Daoy (cell line): ENCODE results near the gene CHST11. TPM values are rescaled to one million over a fixed set of nuclear protein-coding genes. Genes with fewer than 3 reads are reported as not detected.

Experiments
- DNase-seq: peaks from one replicate; pipeline ENCODE4 v3.0.0-alpha.2; 2015; ENCODE audit warnings: low read depth
- total RNA-seq: library from RNA; depleted of rRNA; stranded (reverse); fragments of >200 nt; shearing (Covaris generic); gene quantifications from 2 replicates; pipeline ENCODE4 v1.2.3, GENCODE V29; 2014

CHST11 gene
- total RNA-seq, 1 experiment from 2014 or later, result 37.8 TPM

GRCh38 chr12:104583301-104583700 lies 126.6 kb downstream of the CHST11 start:
- DNase-seq, result no peak

- no peak for DNase-seq
Measured at GRCh38 chr12:104585448-104586055, 128.8 kb downstream of the CHST11 start.

DNA sequence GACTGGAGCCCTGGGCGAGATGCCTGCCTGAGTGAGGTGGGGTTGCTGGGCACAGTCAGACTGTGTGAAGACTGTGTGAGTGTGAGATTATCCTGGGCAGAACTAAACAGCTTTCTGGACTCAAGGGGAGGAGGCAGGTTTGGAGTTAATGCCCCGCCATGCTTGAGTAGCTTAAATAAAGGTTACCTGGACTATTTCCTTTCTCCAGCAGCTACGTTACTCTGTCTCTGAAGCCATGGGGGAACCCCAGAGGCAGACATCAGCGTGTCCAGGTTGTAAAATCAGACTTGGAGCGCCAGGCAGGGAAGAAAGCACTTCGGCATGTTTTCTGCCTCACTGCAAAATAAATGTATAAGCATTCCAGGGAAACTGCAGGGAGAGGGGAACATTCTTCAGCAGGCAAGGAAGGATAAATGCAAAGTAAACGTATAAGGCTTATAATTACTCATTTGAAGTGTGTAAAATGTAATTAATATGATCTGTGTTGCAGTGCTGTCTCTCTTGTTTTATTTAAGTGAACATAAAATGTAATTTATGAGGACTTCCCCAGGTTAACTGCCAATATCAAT lies 129.7 kb downstream of the CHST11 start:
- peak; percentile 38 for DNase-seq

DNA sequence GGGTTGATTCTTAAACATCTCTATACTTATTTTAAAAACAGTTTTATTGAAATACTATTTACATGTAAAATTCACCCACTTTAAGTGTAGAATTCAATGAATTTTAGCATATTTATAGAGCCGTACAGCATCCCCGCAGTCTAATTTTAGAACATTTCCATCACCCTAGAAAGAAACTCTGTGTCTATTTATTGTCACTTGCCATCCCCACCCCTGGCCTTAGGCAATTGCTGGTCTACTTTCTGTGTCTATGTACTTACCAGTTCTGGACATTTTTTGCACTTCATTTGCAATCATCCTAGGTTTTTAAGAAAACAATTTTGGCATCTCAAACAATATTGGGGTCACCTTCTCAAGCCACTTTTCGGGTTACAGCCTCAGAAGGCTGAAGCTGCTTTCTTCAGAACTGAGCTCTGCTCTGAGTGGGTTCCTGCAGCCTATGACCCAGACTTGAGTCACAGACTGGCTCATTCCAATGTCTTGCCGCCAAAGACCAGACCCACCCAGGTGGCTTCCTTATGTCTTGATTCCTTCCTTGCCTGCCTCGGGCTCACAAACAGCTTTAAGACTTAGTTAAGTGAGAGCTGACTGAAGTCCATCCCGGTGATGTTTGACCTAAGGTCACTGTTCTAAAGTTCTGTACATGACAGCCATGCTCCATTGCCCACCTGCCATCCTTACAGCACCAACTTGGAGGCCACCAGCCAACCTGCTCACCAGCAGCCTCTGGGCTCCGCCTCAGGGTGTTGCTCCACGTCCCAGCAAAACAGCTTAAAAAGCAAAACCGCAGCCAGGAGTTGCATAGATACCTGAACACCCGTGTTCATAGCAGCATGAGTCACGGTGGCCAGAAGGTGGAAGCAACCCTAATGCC lies 131.5 kb downstream of the CHST11 start:
- peak; percentile 94 for DNase-seq

DNA sequence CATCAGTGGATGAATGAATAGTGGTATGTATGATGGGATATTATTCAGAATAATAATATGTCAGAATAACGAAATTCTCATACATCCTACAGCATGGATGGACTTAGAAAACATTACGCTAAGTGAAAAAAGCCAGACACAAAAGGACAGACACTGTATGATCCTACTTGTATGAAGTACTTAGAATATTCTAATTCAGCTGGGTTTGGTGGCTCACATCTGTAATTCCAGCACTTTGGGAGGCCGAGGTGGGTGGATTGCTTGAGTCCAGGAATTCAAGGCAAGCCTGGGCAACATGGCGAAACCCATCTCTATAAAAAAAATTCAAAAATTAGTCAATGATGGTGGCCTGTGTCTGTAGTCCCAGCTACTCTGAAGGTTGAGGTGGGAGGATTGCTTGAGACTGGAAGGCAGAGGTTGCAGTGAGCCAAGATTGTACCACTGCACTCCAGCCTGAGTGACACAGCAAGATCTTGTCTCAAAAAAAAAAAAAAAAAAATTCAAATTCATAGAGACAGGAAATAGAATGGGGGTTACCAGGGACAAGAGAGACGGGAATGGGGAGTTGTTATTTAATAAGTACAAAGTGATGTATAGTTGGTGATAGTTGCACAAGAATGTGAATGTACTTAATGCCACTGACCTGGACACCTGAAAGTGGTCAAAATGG lies 132.3 kb downstream of the CHST11 start:
- no peak for DNase-seq

DNA sequence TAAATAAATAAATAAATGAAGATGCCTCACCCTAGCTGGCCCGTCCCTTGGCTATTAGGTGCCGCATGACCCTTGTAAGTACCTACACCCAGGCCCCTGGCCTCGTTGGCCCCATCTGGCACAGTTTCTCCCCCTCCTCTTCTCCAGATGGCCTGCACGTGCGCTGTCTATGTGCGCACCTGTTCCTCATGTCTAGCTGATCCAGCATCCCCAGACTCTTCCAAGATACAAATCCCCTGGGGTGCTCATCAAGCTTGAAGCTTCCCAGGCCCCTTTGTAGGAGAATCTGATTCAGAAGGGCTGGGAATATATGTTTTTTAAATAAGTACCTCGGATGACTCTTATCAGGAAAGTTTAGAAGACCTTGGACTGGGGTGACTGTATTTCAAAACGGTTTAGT lies 133.3 kb downstream of the CHST11 start:
- no peak for DNase-seq

DNA sequence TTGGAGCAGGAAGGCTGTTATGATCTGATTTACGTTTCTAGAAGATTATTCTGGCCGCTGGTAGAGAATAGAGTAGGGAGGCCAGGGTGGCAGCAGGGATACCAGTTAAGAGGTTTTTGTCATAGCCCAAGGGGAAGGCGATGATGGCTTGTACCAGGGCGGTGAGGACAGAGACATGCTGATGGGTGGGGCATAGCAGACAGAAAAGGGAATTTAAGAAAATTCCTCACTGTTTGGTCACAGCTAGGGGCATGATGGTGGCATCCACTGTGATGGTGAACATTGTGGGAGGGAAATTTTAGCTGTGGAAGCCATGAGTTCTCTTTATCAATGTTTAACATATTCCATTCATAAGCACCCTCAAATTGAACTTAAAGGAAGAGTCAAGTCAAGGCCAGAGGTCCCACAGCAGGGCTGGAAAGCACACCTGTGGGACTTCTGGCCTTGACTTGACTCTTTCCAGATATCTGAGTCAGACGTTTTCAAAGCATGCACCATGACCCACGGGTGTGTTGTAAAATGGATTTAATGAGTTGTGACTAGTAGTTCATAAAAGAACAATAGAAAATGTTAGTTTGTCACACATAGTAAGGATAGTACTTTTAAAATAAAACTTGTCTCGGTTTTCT lies 134.6 kb downstream of the CHST11 start:
- no peak for DNase-seq

DNA sequence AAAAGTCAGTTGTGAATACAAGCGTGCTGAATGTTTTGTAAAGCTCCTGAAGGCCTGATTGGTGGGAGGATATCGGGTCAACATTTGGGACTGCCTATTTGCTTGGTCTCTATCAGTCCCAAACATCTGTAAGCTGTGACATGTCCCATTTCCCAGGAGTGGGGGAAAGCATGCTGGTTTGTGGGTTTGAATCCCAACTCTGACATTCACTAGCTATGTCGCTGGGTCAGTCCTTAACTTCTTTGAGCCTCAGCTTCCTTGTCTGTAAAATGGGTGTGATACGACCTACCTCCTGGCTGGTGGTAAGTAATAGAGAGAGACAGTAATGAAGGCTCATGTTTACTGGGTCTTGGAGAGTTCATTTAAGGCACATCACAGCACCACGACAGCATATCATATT lies 136.7 kb downstream of the CHST11 start:
- DNase-seq, result no peak

DNA sequence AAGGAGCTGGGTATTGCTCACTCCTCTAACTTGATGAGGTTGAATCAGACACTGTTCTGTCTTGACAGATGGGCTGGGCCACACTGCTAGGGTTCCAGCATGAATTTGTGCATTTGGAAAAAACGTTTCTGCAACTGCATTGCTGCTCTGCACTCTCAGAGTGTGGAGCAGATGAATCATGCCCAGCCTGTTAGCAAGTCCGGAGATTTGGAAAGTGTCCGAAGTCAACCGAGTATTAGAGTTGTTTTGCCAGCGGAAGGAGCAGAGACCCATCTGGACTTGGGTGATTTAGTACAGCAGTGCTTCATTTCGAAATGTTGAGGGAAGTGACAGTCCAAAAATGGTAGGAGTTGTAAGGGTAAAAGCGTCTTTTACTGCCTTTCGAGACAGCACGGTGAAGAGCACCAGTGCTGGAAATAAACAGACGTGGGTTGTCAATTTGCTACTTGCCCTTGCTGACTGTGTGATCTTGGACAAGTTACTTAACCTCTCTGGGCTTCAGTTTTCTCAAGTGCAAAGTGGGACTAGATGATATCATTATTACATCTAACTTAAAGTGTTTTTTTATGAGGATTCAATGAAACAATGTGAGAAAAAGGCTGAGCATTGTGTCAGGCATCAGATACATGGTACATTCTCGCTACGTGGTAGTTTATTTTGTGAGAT lies 139.5 kb downstream of the CHST11 start:
- DNase-seq, result peak; percentile 86

DNA sequence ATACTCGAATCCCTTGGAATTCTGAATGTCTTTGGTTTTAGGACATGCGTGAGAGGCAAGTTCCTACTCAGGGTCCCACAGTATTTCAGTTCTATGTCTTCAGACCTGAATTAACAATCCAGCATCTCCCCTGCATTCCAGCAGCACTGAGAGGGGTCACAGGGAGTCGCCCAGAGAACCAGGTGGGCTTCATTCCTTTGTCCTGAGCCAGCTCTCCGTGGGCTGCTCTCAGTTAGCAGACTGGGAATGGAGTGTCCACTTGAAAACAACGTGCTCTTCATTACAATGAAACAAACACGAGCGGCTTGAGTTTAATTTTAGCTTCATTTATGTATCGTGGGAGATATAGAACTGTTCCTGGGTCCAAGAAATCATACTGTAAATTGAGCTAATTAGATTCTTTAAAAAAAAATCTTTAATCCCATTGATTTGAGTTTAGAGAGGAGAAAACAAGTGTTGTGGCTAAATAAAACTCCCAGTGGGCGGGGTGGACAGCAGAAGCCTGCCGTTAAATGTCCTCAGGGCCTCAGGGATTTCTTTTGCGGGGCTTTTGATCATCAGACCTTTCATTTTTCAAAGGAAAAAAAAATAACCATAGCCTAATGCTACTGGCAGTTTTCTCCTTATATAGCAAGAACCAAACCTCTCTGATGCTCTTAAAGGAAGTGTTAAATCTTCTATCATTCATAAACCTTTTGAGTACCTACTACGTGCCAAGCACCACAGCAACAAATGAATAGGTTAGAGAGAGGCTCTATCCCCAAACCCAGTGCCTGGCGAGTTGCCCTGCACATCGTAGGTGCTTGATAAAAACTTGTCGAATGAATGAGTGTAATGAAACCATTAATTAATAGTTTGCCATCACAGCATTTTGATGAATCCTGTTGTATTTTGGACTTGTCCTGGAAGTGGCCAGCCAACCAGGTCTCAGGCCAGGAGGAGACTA lies 140.4 kb downstream of the CHST11 start:
- peak; percentile 27 for DNase-seq

- peak; percentile 34 for DNase-seq
Measured at GRCh38 chr12:104598342-104599271, 141.9 kb downstream of the CHST11 start.

DNA sequence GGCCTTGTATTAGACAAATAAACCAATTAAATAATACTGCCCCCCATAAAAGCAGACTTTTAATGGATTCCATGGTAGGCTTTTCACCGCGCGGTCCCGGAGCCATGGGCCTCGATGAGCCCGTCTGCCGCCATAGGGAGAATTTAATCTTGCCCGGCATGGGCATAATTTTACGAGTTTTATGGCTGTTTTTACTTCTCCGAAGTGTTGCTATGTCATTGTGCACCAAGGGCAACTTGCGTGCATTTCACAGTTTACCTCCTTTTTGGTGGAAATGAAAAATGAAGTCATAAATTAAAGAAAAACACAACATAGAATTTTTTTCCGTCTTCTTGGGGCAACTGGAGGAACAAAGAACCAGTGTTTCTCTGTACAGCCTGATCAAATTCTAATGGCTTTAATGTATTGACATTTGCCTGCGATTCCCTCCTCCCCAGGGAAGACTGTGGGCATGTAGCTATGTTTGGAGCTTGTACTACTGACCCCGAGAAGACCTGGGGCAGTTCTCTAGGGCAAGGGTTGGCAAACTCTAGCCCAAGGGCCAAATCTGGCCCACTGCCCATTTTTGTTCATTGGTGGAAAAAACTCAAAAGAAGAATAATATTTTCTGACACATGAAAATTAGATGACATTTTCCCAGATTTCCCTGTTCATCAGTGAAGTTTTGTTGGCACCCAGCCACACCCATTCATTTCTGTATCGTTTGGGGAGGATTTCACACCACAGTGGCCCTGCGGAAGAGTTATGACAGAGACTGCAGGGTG lies 142.7 kb downstream of the CHST11 start:
- no peak for DNase-seq

DNA sequence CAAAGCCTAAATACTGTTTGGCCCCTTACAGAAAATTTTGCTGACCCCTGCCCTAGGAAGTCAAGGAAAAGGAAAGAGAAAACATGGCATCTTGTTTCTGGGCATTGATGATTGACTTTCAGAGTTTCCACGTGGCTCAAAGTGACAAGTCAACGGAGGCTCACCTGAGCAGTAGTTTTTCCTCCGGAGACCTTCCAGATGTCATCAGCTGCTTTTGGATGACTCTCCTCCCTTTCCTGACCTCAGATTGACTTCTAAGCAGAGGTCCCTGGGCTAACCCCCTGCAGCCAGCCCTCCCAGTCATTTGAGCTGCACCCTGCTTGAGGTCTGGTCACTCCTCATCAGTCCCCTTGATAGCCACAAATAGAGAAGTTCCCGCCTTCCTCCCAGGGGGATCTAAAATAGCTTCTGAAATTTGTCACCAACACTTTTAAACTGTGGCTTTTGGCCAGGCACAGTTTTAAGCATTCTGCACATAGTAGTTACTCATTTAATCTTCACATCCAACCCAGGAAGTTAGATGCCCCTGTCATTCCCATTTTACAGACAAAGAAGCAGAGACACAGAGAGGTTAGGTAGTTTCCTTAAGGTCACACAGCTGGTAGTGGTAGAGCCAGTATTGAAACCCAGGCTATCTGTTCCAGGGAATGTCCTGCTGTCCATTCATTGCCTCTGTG lies 143.4 kb downstream of the CHST11 start:
- DNase-seq, result no peak

DNA sequence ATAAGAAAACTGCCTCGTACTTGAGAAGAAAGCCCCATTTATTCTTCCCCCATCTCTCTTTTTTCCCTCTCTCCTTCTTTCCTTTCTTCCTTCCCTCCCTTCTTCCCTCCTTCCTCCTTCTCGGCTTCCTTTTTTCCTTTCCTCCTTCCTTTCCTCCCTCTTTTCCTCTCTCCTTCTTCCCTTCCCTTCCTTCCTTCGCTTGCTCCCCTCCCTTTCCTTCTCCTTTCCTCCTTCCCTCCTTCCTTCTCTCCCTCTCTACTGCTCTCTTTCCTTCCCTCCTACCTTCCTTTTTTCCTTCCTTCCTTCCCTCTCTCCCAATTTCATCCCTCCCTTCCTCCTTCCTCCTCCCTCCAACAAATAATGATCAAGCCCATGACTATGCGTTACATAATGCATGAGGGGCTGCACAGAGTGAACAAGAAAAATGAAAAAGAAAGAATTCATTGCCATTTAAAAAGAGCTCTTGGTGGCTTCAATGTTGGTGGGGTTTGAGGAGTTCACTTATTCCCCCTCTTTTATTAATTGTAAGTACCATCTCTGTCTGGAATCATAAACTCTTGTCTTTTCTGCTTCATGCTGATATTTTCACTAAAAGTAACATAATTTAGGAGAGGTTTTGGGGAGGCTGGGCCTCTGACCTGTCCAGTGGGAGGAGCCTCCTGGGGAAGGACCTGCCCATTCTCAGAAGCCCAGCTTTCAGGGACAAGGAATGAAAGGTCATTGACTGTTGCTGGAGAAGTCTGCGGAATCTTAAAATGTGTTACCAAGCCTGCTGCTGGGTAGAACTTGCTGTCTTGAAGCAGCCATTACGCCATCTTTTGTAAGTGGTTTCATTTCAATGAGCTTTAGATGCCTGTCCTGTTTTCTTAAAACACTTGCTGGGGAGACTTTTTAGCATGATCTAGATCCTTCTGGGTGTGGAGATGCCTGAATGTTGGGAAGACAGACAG lies 144.3 kb downstream of the CHST11 start:
- no peak for DNase-seq

DNA sequence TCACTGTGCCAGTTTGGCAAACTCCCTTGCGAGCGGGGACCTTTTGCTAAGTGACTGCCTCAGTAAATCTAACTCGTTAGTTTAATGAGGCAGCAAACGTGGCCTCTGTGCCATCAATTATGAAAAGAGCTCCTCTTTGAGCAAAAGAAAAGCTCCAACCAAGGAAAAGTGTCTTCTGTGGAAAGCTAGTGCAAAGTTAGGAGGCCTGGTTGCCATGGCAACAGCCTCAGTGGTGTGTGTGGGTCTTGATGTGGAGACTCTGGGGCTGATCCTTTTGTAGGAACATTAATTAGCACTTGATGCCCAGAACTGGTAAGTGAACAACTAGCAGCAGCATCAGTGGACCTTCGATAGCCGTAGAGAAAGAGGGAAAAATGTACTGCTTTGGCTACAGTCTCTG lies 145.7 kb downstream of the CHST11 start:
- peak; percentile 30 for DNase-seq

DNA sequence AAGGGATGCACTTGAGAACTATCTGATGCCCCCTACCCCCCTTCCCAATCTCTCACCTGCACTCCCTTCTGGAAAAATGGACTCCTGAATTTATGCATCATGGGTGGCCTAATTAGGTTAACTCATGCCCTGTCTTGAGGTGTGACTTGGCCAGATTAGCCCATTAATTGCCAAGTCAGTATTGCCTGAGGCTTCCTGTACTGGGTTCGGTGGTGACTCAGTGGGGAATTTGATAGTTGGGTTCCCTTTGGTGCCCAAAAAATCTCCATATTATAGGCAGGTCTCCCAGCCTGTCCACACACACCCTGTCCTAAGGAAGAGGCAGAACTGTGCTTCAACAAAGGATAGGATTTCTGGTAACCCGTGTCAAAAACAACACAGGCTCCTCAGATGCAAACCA lies 146.1 kb downstream of the CHST11 start:
- peak; percentile 77 for DNase-seq

DNA sequence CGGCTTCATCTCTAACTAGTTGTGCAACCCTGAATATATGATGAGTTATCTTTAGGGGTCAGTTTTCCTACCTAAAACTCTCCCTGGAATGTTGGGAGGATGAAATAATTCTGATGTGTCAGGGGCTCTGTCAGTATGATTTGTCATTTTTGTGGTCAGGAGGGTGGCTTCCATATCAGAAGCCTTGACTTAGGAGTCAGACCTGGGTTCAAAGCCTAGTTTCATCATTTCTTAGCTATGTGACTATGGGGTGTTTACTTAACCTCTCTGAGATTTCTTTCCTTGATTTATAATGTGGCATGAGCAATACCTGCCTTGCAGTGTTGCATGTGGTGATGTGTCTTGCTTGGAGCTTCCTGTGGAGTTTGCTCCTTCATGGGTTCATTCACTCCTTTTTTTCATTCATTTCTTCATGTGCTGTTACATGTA lies 146.8 kb downstream of the CHST11 start:
- DNase-seq, result peak; percentile 89
